WI38 (cell line): ENCODE data around the gene APH1B.

Experiments used
- H3K4me3 ChIP-seq: 2 replicates; pipeline ENCODE4 v1.5.1; 2011; ENCODE audit warnings: low read depth, mild to moderate bottlenecking, control low read depth, low read length
- TF ChIP-seq, protein P1 (sequence below): IDR thresholded peaks from 2 replicates; pipeline ENCODE4 v1.5.1; 2012; ENCODE audit warnings: low read depth, mild to moderate bottlenecking, control low read depth, low read length

The APH1B gene

DNA sequence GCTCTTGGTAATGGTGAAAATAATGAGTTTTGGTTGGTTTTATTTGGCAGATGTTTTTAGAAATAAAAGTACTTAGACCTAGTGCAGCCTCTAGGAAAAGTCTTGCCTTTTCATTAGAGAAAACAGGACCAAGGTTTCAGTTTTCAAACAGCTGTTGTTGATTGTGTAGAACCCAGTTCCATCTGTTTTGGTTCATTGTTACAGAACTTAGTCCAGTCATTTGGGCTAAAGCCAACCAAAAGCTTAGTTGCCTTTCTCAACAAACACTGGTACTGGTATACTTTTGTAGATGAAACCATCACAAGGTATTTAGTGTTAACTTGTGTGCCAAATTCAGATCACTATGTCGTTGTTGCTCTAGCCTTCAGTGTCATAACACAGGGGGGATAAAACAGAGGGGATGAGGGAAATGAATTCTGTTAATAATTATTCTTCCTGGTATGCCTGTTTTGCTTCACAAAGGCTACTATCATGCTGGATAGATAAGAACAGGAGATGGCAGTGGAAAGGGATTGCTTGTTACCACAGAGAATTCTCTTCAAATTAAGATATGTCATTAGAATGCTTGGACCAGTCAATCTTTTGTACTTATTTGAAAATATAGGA is 12.6 kb upstream of the APH1B start:
- no peak overlapping the region for H3K4me3 ChIP-seq
- TF ChIP-seq, protein P1, sequence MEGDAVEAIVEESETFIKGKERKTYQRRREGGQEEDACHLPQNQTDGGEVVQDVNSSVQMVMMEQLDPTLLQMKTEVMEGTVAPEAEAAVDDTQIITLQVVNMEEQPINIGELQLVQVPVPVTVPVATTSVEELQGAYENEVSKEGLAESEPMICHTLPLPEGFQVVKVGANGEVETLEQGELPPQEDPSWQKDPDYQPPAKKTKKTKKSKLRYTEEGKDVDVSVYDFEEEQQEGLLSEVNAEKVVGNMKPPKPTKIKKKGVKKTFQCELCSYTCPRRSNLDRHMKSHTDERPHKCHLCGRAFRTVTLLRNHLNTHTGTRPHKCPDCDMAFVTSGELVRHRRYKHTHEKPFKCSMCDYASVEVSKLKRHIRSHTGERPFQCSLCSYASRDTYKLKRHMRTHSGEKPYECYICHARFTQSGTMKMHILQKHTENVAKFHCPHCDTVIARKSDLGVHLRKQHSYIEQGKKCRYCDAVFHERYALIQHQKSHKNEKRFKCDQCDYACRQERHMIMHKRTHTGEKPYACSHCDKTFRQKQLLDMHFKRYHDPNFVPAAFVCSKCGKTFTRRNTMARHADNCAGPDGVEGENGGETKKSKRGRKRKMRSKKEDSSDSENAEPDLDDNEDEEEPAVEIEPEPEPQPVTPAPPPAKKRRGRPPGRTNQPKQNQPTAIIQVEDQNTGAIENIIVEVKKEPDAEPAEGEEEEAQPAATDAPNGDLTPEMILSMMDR = no peak

DNA sequence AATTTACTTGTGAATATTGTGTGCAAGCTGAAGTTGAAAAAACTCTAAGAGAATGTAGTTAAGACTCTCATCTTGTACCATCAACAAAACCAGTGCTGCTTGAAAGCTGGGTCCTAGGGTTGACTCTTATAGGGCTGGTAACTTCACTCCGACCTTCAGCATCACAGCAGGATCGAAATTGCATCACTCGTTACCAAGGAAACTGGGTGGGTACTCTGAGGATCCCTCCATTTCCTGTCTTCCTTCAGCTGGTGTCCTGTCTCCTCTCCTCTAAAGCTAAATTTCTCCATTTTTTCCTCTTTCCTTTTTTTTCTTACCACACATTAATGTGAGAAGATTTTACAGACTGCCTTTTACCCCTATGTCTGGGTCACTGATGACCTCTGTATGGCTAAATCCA is 3.0 kb upstream of the APH1B start:
- H3K4me3 ChIP-seq = no peak overlapping the region
- TF ChIP-seq, protein P1 = no peak

DNA sequence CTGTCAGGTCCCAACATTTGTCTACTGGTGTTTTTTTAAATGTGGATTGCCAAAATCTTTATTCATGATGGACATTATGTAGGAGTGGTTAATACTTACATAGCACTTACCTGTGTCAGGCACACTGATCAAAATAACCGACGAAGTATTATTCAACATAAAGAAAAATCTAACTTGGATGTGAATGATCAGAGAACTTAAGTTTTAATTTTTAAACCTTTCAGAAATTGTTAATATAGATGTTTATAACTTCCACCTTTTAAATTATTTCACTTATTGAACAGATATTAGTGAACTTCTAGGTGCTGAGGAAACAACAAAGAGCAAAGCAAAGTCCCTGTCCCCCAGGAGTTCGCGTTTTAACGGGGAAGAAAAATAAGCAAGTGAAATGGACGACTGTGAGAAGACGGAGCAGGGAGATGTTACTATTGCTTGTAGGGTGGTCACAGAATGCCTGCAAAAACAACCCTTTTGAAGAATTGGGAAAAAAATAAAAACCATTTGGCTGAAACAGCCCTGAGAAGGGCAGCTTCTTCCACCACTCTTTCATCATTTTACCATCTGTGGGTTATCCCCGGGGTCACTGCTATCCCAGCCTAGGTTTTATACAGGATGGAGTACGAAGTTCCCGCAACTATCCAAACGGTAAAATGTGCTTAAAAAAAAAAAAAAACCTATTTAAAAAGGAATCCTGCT is 915 bp upstream of the APH1B start:
- TF ChIP-seq, protein P1 = no peak
- peak overlapping the region; percentile 58 for H3K4me3 ChIP-seq

DNA sequence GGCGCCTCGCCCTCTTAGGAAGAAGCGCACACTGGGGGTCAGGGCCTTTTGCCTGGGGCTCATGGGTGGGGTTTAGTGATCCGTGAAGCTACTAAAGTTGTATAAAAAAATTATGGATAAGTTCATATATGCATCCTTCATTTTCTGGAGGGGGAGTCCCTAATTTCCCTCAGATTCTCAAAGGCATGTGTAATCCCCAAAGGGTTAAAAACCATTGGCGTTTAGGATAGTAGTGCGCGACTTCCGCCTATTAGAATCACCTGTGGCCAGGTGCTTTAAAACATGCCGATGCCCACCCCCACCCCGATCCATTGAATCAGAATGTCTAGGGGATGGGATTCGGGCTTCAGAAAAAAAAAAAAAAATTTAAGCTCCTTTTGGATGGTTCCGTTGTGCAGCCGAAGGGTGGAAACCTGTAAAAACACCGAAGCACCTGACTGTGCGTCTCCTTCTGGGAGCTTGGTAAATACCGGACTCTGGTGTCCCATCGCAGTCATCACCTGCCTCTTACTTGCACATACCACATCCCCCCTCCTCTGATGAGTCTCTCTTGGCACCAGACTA is 570 bp downstream of the APH1B start:
- TF ChIP-seq, protein P1 = no peak
- peak overlapping the region; percentile 79 for H3K4me3 ChIP-seq

DNA sequence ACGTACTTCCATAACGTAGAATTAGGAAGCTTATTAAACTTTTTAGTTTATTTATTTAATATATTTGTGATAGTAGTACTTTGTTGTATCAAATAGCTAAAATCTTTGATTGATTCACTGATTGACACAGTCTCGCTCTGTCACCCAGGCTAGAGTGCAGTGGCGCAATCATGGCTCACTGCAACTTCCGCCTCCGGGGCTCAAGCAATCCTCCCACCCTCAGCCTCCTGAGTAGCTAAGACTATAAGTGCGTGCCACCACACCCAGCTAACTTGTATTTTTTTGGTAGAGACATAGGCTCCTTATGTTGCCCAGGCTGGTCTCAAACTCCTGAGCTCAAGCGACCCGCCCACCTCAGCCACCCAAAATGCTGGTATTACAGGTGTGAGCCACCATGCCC is 5.7 kb downstream of the APH1B start:
- TF ChIP-seq, protein P1 = no peak
- H3K4me3 ChIP-seq = no peak overlapping the region

DNA sequence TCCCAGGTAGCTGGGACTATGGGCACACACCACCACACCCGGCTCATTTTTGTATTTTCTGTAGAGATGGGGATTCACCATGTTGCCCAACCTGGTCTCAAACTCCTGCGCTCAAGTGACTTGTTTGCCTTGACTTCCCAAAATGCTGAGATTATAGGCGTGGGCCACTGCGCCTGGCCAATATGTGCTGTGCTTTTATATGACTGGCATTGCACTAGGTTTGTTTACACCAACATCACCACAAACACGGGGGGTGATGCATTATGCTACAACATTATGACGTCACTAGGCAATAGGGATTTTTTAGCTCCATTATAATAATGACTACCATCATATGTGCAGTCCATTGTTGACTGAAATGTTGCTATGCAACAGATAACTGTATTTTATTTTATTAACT is 6.9 kb downstream of the APH1B start:
- TF ChIP-seq, protein P1 = no peak
- no peak overlapping the region for H3K4me3 ChIP-seq

DNA sequence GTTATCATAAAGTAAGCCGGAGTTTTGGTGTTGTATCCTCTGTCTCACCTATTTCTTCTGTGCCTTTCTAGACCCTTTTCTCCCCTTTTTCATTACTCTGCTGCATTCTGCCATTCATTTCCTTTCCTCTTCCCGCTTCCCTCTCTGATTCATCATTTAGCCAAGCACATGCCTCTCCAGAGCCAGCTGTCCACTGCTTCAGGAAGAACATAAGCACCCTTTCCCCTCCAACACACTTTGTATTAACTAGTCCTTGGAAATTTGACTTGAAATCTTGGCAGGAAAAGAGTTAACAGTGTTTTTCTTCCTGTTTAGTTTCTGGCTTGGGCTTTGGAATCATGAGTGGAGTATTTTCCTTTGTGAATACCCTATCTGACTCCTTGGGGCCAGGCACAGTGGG is 9.7 kb downstream of the APH1B start:
- TF ChIP-seq, protein P1 = no peak
- no peak overlapping the region for H3K4me3 ChIP-seq
